ENCODE results near the gene HDAC4.

Gene HDAC4

DNA sequence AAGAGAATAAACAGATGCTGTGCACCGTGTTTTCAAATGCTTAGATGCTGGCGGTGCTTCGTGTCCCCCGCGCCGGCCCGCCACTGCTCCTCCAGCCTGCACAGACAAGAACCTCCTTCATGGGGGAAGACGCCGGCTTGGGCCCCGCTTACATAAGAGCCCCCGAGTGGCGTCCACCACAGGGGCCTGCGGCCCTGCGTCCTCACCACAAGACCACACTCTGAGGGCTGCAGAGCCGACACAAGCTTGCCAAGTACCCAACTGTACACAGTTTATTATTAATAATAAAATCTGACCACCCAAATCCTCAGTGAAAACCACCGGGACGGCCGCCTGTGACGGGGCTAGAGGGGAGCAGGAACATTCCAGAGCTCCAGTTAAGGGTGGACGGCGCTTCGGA, 232.2 kb downstream of the HDAC4 start:
- H3K4me3 ChIP-seq (ENCODE audit: low read length in 2 of 2): no peak overlapping the region
- H3K9me3 ChIP-seq (ENCODE audit: control insufficient read depth in 2 of 2, low read length in 2 of 2): peaks cover 0 to 5% of the 10 kb centered on the region in 2 donors
- H3K4me1 ChIP-seq (ENCODE audit: control insufficient read depth in 2 of 2, insufficient read depth in 2 of 2, low read length in 2 of 2): peaks cover 0 to 11% of the 10 kb centered on the region in 2 donors
- no peaks in the 10 kb centered on the region for H3K27me3 ChIP-seq (ENCODE audit: control insufficient read depth in 2 of 2, insufficient read depth in 2 of 2, low read length in 2 of 2)
- no peak overlapping the region for H3K27ac ChIP-seq (ENCODE audit: low read depth in 2 of 2, low read length in 2 of 2)
- peaks cover 0 to 7% of the 10 kb centered on the region in 2 donors for H3K36me3 ChIP-seq (ENCODE audit: control insufficient read depth in 2 of 2, insufficient read depth in 2 of 2, low read length in 2 of 2)
- H3K9ac ChIP-seq (ENCODE audit: low read depth in 1 of 2, low read length in 2 of 2): no peak overlapping the region

DNA sequence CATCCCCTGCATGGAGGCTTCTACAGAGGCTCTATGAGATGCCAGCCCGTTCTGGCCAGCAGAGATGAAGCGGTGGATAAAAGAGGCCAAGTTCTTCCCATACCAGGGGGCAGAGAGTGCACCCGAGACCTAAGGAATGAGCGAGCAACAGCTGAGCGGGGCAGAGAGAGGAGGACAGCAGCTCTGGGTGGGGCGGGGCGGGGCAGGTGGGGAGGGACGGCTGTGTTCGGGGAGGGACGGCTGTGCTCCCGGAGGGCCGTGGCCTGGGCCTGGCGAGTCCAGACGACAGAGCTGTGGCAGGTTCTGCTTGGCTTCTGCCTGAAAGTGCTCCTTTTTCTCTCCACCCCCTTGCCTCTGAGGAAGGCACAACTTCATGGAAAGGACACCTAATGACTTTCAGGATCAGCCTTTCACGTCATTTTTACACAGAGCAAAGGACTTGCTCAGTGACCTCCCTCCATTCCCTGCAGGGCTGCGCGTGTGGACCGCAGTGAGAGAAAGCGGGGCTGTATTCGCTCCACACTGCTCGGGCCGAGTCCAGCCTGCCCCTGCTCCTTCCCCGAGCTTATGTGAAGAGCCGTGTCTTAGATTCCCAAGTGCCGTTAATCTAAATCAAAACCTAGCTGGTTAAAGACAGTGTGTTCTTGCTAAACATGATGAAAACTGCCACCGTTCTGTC, 232.9 kb downstream of the HDAC4 start:
- Histone ChIP-seq H3K9ac (ENCODE audit: low read depth in 1 of 2, low read length in 2 of 2) (no peak overlapping the region), H3K27ac (ENCODE audit: low read depth in 2 of 2, low read length in 2 of 2) (peak overlapping the region in 1 of 2 donors; percentile 33), H3K4me3 (ENCODE audit: low read length in 2 of 2) (no peak overlapping the region), H3K4me1 (ENCODE audit: control insufficient read depth in 2 of 2, insufficient read depth in 2 of 2, low read length in 2 of 2) (peaks cover 0 to 11% of the 10 kb centered on the region in 2 donors), H3K27me3 (ENCODE audit: control insufficient read depth in 2 of 2, insufficient read depth in 2 of 2, low read length in 2 of 2) (no peaks in the 10 kb centered on the region), H3K9me3 (ENCODE audit: control insufficient read depth in 2 of 2, low read length in 2 of 2) (peaks cover 0 to 5% of the 10 kb centered on the region in 2 donors), H3K36me3 (ENCODE audit: control insufficient read depth in 2 of 2, insufficient read depth in 2 of 2, low read length in 2 of 2) (peaks cover 5 to 12% of the 10 kb centered on the region in 2 donors)

DNA sequence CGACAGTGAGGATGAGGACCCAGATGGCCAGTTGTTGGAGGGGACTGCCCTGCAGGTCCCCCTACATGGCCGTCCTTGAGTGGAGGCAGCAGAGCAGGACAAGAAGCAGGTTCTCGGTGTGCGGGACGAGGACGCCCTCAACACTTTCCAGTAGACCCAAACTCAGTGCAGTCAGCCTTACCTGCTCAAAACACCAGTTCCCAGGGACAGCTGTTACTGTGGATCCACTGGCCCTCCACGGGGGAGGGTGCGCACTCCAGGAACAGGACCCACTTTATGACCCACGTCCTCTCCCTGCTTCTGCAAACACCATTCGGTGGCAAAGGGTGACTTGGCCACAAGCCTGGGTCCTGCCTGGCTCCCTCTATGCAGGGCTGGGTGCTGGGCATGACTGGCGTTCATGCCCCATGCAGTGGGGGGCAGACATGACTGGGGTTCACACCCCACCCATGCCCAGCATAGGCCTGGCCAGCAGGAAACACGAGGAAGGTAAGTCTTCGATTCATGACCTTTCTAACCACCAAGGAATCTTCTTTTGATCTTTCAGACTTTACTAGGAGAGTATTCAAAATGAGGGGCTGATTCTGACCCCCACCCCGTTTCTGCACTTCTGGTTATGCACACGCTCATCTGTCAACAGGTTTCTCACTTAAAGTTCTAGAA, 233.7 kb downstream of the HDAC4 start:
- no peak overlapping the region for H3K9ac ChIP-seq (ENCODE audit: low read depth in 1 of 2, low read length in 2 of 2)
- H3K4me3 ChIP-seq (ENCODE audit: low read length in 2 of 2): no peak overlapping the region
- H3K4me1 ChIP-seq (ENCODE audit: control insufficient read depth in 2 of 2, insufficient read depth in 2 of 2, low read length in 2 of 2): peaks cover 0 to 11% of the 10 kb centered on the region in 2 donors
- H3K27me3 ChIP-seq (ENCODE audit: control insufficient read depth in 2 of 2, insufficient read depth in 2 of 2, low read length in 2 of 2): no peaks in the 10 kb centered on the region
- peaks cover 9 to 17% of the 10 kb centered on the region in 2 donors for H3K36me3 ChIP-seq (ENCODE audit: control insufficient read depth in 2 of 2, insufficient read depth in 2 of 2, low read length in 2 of 2)
- no peak overlapping the region for H3K27ac ChIP-seq (ENCODE audit: low read depth in 2 of 2, low read length in 2 of 2)
- H3K9me3 ChIP-seq (ENCODE audit: control insufficient read depth in 2 of 2, low read length in 2 of 2): peaks cover 0 to 5% of the 10 kb centered on the region in 2 donors

DNA sequence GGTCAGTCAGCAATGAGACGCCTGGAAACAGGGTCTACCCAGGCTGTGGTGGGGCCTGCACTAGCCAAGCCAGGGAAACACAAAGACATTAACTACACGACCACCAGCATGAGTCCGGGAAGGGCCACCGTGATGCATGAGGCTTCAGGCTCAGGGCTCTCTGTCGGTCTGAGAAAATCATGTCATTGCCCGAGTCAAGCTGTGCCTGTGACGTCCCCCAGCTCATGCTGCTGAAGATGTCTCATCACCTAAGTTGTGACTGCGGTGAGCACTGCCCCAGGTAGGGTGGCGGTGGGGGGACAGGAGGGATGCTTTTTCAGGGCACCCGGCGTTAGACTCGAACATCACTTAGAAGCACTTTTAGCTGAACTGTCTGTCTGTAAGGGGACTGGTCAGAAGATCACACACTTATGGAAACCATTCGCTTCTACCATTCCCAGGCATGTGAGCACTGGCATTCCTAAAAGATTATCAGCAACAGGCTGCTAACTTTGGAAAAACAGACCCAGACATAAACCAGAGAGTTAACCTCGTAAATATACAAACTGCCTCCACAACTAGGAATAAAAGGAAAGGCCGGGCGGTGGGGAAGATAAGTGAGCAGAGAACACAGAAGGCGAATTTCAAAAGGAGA, 234.5 kb downstream of the HDAC4 start:
- H3K9me3 ChIP-seq (ENCODE audit: control insufficient read depth in 2 of 2, low read length in 2 of 2): peaks cover 0 to 2% of the 10 kb centered on the region in 2 donors
- no peak overlapping the region for H3K27ac ChIP-seq (ENCODE audit: low read depth in 2 of 2, low read length in 2 of 2)
- no peak overlapping the region for H3K9ac ChIP-seq (ENCODE audit: low read depth in 1 of 2, low read length in 2 of 2)
- no peak overlapping the region for H3K4me3 ChIP-seq (ENCODE audit: low read length in 2 of 2)
- peaks cover 0 to 11% of the 10 kb centered on the region in 2 donors for H3K4me1 ChIP-seq (ENCODE audit: control insufficient read depth in 2 of 2, insufficient read depth in 2 of 2, low read length in 2 of 2)
- no peaks in the 10 kb centered on the region for H3K27me3 ChIP-seq (ENCODE audit: control insufficient read depth in 2 of 2, insufficient read depth in 2 of 2, low read length in 2 of 2)
- H3K36me3 ChIP-seq (ENCODE audit: control insufficient read depth in 2 of 2, insufficient read depth in 2 of 2, low read length in 2 of 2): peaks cover 9 to 17% of the 10 kb centered on the region in 2 donors

DNA sequence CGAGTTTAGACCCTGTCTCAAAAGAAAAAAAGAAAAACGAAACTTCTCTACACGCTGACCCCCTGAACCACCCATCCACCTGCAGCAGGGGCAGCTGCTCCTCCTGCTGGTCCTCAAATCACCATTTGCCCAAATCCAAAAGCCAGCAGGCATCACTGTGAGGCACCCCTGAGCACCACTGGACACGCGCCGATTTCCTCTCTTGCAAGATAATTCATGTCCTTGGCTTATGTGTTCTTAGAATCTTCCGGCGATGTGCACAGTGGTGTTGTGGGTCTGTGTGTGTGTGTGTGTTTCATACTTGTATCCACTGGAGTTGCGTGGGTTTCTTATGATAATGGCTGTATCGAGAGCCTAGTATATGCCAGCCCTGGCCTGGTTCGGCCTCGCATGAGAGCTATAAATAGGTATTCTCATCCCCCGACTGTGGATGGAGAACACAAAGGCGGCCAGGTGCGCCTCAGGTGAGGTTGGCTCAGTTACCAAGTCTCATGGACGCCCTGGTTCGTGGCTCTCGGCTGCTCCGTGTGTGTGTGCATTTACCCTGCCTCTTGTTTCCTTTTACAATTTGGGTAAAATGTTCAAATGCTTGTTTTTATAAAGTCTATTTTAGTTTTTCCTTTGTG, 235.5 kb downstream of the HDAC4 start:
- H3K27me3 ChIP-seq (ENCODE audit: control insufficient read depth in 2 of 2, insufficient read depth in 2 of 2, low read length in 2 of 2): no peaks in the 10 kb centered on the region
- H3K36me3 ChIP-seq (ENCODE audit: control insufficient read depth in 2 of 2, insufficient read depth in 2 of 2, low read length in 2 of 2): peaks cover 13 to 15% of the 10 kb centered on the region in 2 donors
- no peak overlapping the region for H3K9ac ChIP-seq (ENCODE audit: low read depth in 1 of 2, low read length in 2 of 2)
- no peak overlapping the region for H3K4me3 ChIP-seq (ENCODE audit: low read length in 2 of 2)
- peaks cover 0 to 11% of the 10 kb centered on the region in 2 donors for H3K4me1 ChIP-seq (ENCODE audit: control insufficient read depth in 2 of 2, insufficient read depth in 2 of 2, low read length in 2 of 2)
- H3K27ac ChIP-seq (ENCODE audit: low read depth in 2 of 2, low read length in 2 of 2): no peak overlapping the region
- no peaks in the 10 kb centered on the region for H3K9me3 ChIP-seq (ENCODE audit: control insufficient read depth in 2 of 2, low read length in 2 of 2)

DNA sequence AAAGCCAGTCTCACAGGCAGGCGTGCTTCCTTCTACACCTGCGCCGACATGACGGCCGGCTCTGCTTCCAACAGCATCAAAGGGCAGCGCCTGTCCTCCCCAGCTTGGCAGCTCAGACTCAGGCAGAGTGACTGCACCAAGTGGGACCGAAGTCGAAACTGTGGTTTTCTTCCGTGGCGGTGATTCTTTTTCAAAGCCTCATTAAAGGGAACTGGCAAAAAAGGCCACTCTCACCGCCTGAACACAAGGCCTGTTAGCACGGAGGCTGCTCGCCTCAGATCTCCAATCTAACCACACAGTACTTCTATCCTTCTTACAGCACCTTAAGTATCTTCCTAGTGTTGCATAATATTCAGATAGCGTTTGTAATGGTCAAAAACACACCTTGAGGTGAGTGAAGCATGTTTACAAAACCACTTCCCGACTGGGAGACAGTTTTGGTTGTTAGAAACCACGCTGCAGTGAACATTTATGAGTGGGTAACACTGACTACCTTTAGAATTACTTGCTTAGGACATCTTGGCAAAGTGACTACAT, 236.4 kb downstream of the HDAC4 start:
- peaks cover 0 to 11% of the 10 kb centered on the region in 2 donors for H3K4me1 ChIP-seq (ENCODE audit: control insufficient read depth in 2 of 2, insufficient read depth in 2 of 2, low read length in 2 of 2)
- H3K36me3 ChIP-seq (ENCODE audit: control insufficient read depth in 2 of 2, insufficient read depth in 2 of 2, low read length in 2 of 2): peaks cover 15% of the 10 kb centered on the region in 2 donors
- no peak overlapping the region for H3K9ac ChIP-seq (ENCODE audit: low read depth in 1 of 2, low read length in 2 of 2)
- no peaks in the 10 kb centered on the region for H3K9me3 ChIP-seq (ENCODE audit: control insufficient read depth in 2 of 2, low read length in 2 of 2)
- H3K27ac ChIP-seq (ENCODE audit: low read depth in 2 of 2, low read length in 2 of 2): no peak overlapping the region
- no peak overlapping the region for H3K4me3 ChIP-seq (ENCODE audit: low read length in 2 of 2)
- no peaks in the 10 kb centered on the region for H3K27me3 ChIP-seq (ENCODE audit: control insufficient read depth in 2 of 2, insufficient read depth in 2 of 2, low read length in 2 of 2)

DNA sequence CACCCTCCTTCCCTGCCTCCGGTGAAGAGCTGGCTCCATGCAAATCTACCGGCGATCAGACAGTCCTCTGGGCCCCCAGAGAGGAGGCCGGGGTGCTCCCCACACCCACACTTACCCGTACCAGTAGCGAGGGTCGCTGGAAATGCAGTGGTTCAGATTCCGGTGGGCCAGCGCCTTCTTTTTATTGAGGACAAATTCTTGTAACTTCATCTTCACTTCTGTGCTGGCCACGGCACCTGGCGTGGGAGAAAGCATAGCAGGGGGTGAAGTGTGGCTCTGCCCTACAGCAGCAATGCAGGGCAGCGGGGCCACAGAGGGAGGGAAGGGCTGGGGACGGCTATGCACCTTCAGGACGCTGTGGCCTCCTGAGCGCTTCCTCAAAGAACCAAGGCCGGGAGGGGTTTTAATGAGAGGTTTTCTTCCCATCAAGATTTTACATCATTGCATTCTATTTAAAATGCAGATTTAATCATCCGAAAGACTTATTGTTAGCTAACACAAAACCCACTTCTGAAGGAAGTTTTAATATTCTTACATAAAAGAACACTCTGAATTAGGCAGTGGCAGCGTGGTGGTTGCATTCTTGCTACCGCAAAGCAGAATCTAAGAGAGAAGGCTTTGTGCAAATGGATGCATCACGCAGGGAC, 237.0 kb downstream of the HDAC4 start:
- H3K9ac ChIP-seq (ENCODE audit: low read depth in 1 of 2, low read length in 2 of 2): no peak overlapping the region
- H3K9me3 ChIP-seq (ENCODE audit: control insufficient read depth in 2 of 2, low read length in 2 of 2): no peaks in the 10 kb centered on the region
- H3K27ac ChIP-seq (ENCODE audit: low read depth in 2 of 2, low read length in 2 of 2): no peak overlapping the region
- peaks cover 15% of the 10 kb centered on the region in 2 donors for H3K36me3 ChIP-seq (ENCODE audit: control insufficient read depth in 2 of 2, insufficient read depth in 2 of 2, low read length in 2 of 2)
- H3K4me3 ChIP-seq (ENCODE audit: low read length in 2 of 2): no peak overlapping the region
- H3K27me3 ChIP-seq (ENCODE audit: control insufficient read depth in 2 of 2, insufficient read depth in 2 of 2, low read length in 2 of 2): no peaks in the 10 kb centered on the region
- H3K4me1 ChIP-seq (ENCODE audit: control insufficient read depth in 2 of 2, insufficient read depth in 2 of 2, low read length in 2 of 2): peaks cover 0 to 11% of the 10 kb centered on the region in 2 donors

DNA sequence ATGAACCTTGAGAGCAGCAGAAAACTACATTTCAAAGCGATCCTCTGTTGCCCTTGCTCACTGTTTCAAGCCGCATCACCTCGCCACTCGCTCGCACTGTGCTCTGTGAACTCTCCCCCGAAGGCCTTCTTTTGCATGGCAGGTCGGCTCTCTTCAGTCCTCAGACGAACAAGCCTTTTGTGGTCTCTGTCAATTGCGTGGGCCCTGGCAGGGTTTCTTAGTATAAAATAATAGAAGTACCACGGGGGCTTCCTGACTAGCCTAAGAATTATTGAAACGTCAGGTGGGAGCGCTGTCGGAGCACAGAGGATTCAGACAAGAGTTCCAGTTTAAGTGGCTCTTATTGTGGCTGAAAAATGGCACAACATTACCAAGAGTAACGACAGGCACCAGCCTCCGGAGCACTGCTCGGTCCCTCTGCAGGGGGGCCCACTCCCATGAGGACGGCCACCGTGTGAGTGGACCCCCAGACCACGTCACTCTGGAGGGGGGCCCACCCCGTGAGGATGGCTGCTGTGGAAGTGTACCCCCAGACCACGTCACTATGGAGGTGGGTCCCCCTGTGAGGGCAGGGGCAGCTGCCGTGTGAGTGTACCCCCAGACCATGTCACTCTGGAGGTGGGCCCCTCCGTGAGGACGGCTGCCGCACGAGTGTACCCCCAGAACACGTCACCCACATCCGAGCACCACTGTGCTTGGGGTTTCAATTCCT, 237.7 kb downstream of the HDAC4 start:
- Histone ChIP-seq H3K27ac (ENCODE audit: low read depth in 2 of 2, low read length in 2 of 2) (no peak overlapping the region), H3K9me3 (ENCODE audit: control insufficient read depth in 2 of 2, low read length in 2 of 2) (no peaks in the 10 kb centered on the region), H3K36me3 (ENCODE audit: control insufficient read depth in 2 of 2, insufficient read depth in 2 of 2, low read length in 2 of 2) (peaks cover 15% of the 10 kb centered on the region in 2 donors), H3K9ac (ENCODE audit: low read depth in 1 of 2, low read length in 2 of 2) (no peak overlapping the region), H3K4me3 (ENCODE audit: low read length in 2 of 2) (no peak overlapping the region), H3K4me1 (ENCODE audit: control insufficient read depth in 2 of 2, insufficient read depth in 2 of 2, low read length in 2 of 2) (peaks cover 0 to 10% of the 10 kb centered on the region in 2 donors), H3K27me3 (ENCODE audit: control insufficient read depth in 2 of 2, insufficient read depth in 2 of 2, low read length in 2 of 2) (no peaks in the 10 kb centered on the region)

DNA sequence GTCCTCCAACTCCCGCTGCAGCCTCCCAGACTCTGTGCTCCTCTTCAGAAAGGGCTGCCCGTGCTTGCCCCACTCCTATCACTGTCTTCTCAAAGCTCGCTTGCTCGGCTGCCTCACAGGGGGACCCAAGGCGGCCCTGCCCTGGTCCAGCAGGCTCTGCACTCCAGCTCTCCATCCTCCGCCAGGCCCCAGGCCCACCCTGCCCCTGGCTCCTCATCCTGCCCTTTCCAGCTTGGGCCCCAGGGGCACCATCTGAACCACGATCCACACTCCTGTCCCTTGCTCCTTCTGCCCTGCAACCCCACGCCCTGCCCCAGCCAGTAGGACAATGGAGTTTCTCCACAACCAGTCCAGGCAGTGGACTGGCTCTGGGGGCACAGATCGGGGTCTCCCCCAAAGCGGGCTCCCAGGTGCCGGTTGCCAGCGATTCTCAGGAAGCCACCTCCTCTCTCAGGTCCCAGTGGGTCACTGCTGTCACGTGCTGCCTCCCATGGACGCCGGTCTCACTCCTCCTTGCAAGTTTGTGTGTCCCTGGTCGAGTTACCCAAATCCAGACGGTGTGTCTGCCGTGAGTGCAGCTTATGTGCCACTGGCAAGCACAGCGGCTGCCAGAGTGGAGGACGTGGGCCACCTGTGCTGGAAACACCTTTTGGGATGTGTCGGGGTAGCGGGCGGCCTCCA, 238.5 kb downstream of the HDAC4 start:
- Histone ChIP-seq H3K27me3 (ENCODE audit: control insufficient read depth in 2 of 2, insufficient read depth in 2 of 2, low read length in 2 of 2) (no peaks in the 10 kb centered on the region), H3K9me3 (ENCODE audit: control insufficient read depth in 2 of 2, low read length in 2 of 2) (no peaks in the 10 kb centered on the region), H3K4me3 (ENCODE audit: low read length in 2 of 2) (no peak overlapping the region), H3K4me1 (ENCODE audit: control insufficient read depth in 2 of 2, insufficient read depth in 2 of 2, low read length in 2 of 2) (peaks cover 0 to 11% of the 10 kb centered on the region in 2 donors), H3K9ac (ENCODE audit: low read depth in 1 of 2, low read length in 2 of 2) (no peak overlapping the region), H3K27ac (ENCODE audit: low read depth in 2 of 2, low read length in 2 of 2) (no peak overlapping the region), H3K36me3 (ENCODE audit: control insufficient read depth in 2 of 2, insufficient read depth in 2 of 2, low read length in 2 of 2) (peaks cover 15% of the 10 kb centered on the region in 2 donors)
